ENCODE results near the gene CD200R1L.

GRCh38 chr3:112803467-112803866, 43.2 kb downstream of the CD200R1L start:
- TF ChIP-seq POLR2A (IDR thresholded peaks at IDR 0.05; ENCODE audit: low read depth, low read length) (no peak), TAF1 (IDR thresholded peaks at IDR 0.05; ENCODE audit: low read depth, low read length) (no peak), PAX5 (IDR thresholded peaks at IDR 0.05; ENCODE audit: insufficient read depth, low read length, severe bottlenecking) (no peak)
